ENCODE measurements around the gene MRPL33.

Gene MRPL33

GRCh38 chr2:27771548-27772335, at the start of gene MRPL33:
Gene MRPL33, plus strand, starts transcription at chr2:27771719. Its CDS starts 59 bp downstream, at chr2:27771778.
- peak; percentile 90 for DNase-seq (ENCODE audit: low read depth)

- no peak for DNase-seq (ENCODE audit: low read depth)
Measured at GRCh38 chr2:27721884-27722485, 49.5 kb upstream of the MRPL33 start.

- DNase-seq (ENCODE audit: low read depth): no peak
Measured at GRCh38 chr2:27723372-27724144, 48.0 kb upstream of the MRPL33 start.

GRCh38 chr2:27724191-27724590, 47.3 kb upstream of the MRPL33 start:
- no peak for DNase-seq (ENCODE audit: low read depth)

GRCh38 chr2:27724905-27725701, 46.4 kb upstream of the MRPL33 start:
- no peak for DNase-seq (ENCODE audit: low read depth)

GRCh38 chr2:27727257-27727656, 44.3 kb upstream of the MRPL33 start:
- DNase-seq (ENCODE audit: low read depth): no peak

GRCh38 chr2:27728081-27728858, 43.2 kb upstream of the MRPL33 start:
- DNase-seq (ENCODE audit: low read depth): no peak

- no peak for DNase-seq (ENCODE audit: low read depth)
Measured at GRCh38 chr2:27729198-27729597, 42.3 kb upstream of the MRPL33 start.

GRCh38 chr2:27729614-27730013, 41.9 kb upstream of the MRPL33 start:
- no peak for DNase-seq (ENCODE audit: low read depth)

- DNase-seq (ENCODE audit: low read depth): no peak
Measured at GRCh38 chr2:27730261-27730662, 41.3 kb upstream of the MRPL33 start.

GRCh38 chr2:27730980-27731691, 40.4 kb upstream of the MRPL33 start:
- DNase-seq (ENCODE audit: low read depth): no peak

- DNase-seq (ENCODE audit: low read depth): no peak
Measured at GRCh38 chr2:27734305-27734704, 37.2 kb upstream of the MRPL33 start.

- peak; percentile 53 for DNase-seq (ENCODE audit: low read depth)
Measured at GRCh38 chr2:27735263-27735904, 36.1 kb upstream of the MRPL33 start.

- DNase-seq (ENCODE audit: low read depth): no peak
Measured at GRCh38 chr2:27736031-27736889, 35.3 kb upstream of the MRPL33 start.

- no peak for DNase-seq (ENCODE audit: low read depth)
Measured at GRCh38 chr2:27736890-27737204, 34.7 kb upstream of the MRPL33 start.

GRCh38 chr2:27737676-27738348, 33.7 kb upstream of the MRPL33 start:
- no peak for DNase-seq (ENCODE audit: low read depth)

- no peak for DNase-seq (ENCODE audit: low read depth)
Measured at GRCh38 chr2:27738349-27739057, 33.0 kb upstream of the MRPL33 start.

- DNase-seq (ENCODE audit: low read depth): no peak
Measured at GRCh38 chr2:27739058-27739373, 32.5 kb upstream of the MRPL33 start.
